ENCODE measurements around the gene DEPDC1B.
"Not testable (repeated sequence)": the region's sequence is repeated elsewhere in the genome, so short reads cannot be mapped to it uniquely, and the experiment has no call there.

DEPDC1B gene

GRCh38 chr5:60583616-60584015, 116.3 kb downstream of the DEPDC1B start:
- DNase-seq (ENCODE audit: low spot score): no peak

GRCh38 chr5:60578315-60578714, 121.7 kb downstream of the DEPDC1B start:
- DNase-seq (ENCODE audit: low spot score): no peak

- no peak for DNase-seq (ENCODE audit: low spot score)
Observed at GRCh38 chr5:60577116-60577515, 122.8 kb downstream of the DEPDC1B start.

GRCh38 chr5:60576425-60576824, 123.5 kb downstream of the DEPDC1B start:
- no peak for DNase-seq (ENCODE audit: low spot score)

GRCh38 chr5:60568646-60569045, 131.3 kb downstream of the DEPDC1B start:
- DNase-seq (ENCODE audit: low spot score): no peak

- DNase-seq (ENCODE audit: low spot score): no peak
Observed at GRCh38 chr5:60563696-60564324, 136.2 kb downstream of the DEPDC1B start.

- DNase-seq (ENCODE audit: low spot score): not testable (repeated sequence)
Observed at GRCh38 chr5:60553291-60553690, 146.7 kb downstream of the DEPDC1B start.

- DNase-seq (ENCODE audit: low spot score): no peak
Observed at GRCh38 chr5:60551829-60552228, 148.1 kb downstream of the DEPDC1B start.

GRCh38 chr5:60551250-60551649, 148.7 kb downstream of the DEPDC1B start:
- no peak for DNase-seq (ENCODE audit: low spot score)

GRCh38 chr5:60550311-60550710, 149.7 kb downstream of the DEPDC1B start:
- no peak for DNase-seq (ENCODE audit: low spot score)

GRCh38 chr5:60549841-60550240, 150.1 kb downstream of the DEPDC1B start:
- no peak for DNase-seq (ENCODE audit: low spot score)

Data from CD4-positive, alpha-beta T cell treated with Interleukin-6 at 100 ng/mL for 8 hours (primary cell).